Measurements from ENCODE around the gene ZNF212. TPM values are rescaled to one million over a fixed set of nuclear protein-coding genes. Genes with fewer than 3 reads are reported as not detected.

The ZNF212 gene
- total RNA-seq, 4 donors from 2014 or later: 9.0 to 25.0 (median 14.0) TPM

- WGBS, 2 donors: 44 to 45% methylated on average over 7 of the region's 7 CpGs
- TF ChIP-seq CTCF (IDR thresholded peaks at IDR 0.05): no peak
- TF ChIP-seq POLR2A (IDR thresholded peaks at IDR 0.05): no peak
- intact Hi-C loops (cut with DNase I; ENCODE audit: low total_unique reads): no loop called here
- H3K4me3 ChIP-seq (ENCODE audit: low read depth, poor library complexity, severe bottlenecking): no peak overlapping the region
- no peak for DNase-seq (ENCODE audit: low spot score in 2 of 2)
Observed at GRCh38 chr7:149214020-149214720, 25.3 kb upstream of the ZNF212 start.

- DNase-seq (ENCODE audit: low spot score in 2 of 2): no peak
- H3K4me3 ChIP-seq (ENCODE audit: low read depth, poor library complexity, severe bottlenecking): no peak overlapping the region
- no peak for TF ChIP-seq CTCF (IDR thresholded peaks at IDR 0.05)
- TF ChIP-seq POLR2A (IDR thresholded peaks at IDR 0.05): no peak
- intact Hi-C loops (cut with DNase I; ENCODE audit: low total_unique reads): no loop called here
- 77 to 88% methylated on average over 2 of the region's 2 CpGs for WGBS, 2 donors
Observed at GRCh38 chr7:149216402-149216801, 23.0 kb upstream of the ZNF212 start.

GRCh38 chr7:149217570-149217969 is 21.9 kb upstream of the ZNF212 start:
- DNase-seq (ENCODE audit: low spot score in 2 of 2): no peak
- TF ChIP-seq POLR2A (IDR thresholded peaks at IDR 0.05): no peak
- TF ChIP-seq CTCF (IDR thresholded peaks at IDR 0.05): no peak
- WGBS, 2 donors: 86 to 94% methylated on average over 6 of the region's 6 CpGs
- no peak overlapping the region for H3K4me3 ChIP-seq (ENCODE audit: low read depth, poor library complexity, severe bottlenecking)
- intact Hi-C loops (cut with DNase I; ENCODE audit: low total_unique reads): no loop called here

- no peak overlapping the region for H3K4me3 ChIP-seq (ENCODE audit: low read depth, poor library complexity, severe bottlenecking)
- intact Hi-C loops (cut with DNase I; ENCODE audit: low total_unique reads): no loop called here
- no peak for TF ChIP-seq POLR2A (IDR thresholded peaks at IDR 0.05)
- no peak for TF ChIP-seq CTCF (IDR thresholded peaks at IDR 0.05)
- 89 to 94% methylated on average over 10 of the region's 10 CpGs for WGBS, 2 donors
- DNase-seq (ENCODE audit: low spot score in 2 of 2): no peak
Observed at GRCh38 chr7:149218469-149219420, 20.7 kb upstream of the ZNF212 start.

- TF ChIP-seq CTCF (IDR thresholded peaks at IDR 0.05) (no peak), POLR2A (IDR thresholded peaks at IDR 0.05) (no peak)
- H3K4me3 ChIP-seq (ENCODE audit: low read depth, poor library complexity, severe bottlenecking): no peak overlapping the region
- intact Hi-C loops (cut with DNase I; ENCODE audit: low total_unique reads): no loop called here
- WGBS, 2 donors: 64 to 73% methylated on average over 6 of the region's 6 CpGs
- DNase-seq (ENCODE audit: low spot score in 2 of 2): no peak
Observed at GRCh38 chr7:149220534-149220933, 18.9 kb upstream of the ZNF212 start.

Data from lower leg skin (tissue), 4 donors.